GM21529 (cell line): ENCODE data around the gene TRMT11.
"Not testable (repeated sequence)": the region's sequence is repeated elsewhere in the genome, so short reads cannot be mapped to it uniquely, and the experiment has no call there.

Source experiments
- ATAC-seq: cut with Tn5 transposase; IDR thresholded peaks from one replicate; pipeline ENCODE4 v1.9.1; 2021; ENCODE audit not compliant: unreplicated experiment

Gene TRMT11

DNA sequence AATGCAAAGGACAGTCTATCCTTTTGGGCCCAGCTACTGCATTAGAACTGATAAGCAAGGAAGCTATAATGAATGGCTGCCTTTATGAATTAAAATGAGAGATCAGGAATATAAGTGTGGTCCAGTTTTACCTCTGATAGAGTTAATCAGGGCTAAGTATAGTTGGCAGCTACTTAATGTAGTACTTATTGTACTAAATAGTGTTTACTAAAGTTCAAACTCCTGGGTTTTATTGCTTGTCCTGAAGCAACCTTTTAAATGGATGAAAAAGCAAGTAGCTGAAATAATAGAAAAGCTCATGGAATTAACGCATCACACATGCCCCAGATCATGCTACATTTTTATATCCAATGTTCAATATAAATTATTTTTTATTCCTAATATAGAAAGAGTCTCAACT, 5.3 kb downstream of the TRMT11 start:
- ATAC-seq: no peak

DNA sequence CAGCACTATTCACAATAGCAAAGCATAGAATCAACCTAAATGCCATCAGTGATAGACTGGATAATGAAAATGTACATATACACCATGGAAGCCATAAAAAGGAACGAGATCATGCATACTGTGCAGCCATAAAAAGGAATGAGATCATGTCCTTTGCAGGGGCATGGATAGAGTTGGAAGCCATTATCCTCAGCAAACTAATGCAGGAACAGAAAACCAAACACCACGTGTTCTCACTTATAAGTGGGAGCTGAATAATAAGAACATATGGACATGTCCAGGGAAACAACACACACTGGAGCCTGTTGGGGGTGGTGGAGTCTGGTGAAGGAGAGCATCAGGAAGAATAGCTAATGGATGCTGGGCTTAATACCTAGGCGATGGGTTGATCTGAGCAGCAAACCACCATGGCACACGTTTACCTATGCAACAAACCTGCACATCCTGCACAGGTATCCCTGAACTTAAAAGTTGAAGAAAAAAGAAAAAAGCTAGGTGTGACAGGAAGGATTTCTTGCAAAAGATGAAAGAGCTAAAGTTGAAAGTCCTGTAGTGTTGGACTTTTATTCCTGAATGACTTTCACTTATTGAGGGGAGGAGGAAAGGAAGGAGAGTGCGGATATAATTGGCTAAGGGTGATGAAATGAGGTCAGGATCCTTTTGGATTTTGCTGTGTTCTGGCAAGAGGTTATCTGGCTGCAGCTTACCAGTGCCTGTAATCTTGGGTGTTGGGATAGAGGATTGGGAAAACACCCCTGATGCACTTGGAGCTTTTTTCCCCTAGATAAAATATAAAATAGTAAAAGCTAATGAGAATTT, 8.5 kb downstream of the TRMT11 start:
- no peak for ATAC-seq

DNA sequence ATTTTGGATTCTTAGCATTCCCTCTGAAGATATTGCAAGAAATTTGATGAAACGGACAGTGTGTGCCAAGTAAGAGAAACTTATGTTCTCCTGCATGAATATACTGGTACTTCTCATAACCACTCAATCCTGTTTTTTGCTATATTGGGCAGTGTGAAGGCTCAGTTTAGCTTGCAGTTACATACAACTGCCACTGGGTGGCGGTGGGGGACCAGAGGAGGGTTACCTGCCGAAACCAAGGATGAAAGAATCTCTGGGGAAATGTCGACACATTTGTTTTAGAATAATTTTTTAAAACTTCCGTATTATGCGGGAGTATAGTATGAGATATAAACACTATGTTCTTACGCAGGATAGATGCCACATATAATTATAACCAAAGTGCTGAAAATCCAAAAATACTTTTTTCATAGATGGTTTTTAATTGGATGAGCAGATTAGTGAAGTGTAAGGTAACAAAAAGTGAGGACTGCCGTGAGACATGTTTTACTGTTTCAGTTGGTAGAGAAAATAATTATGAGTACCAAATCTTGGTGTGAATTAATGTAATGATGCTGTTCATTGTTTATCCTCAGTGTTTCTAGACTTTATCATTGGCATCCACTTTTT, 9.7 kb downstream of the TRMT11 start:
- peak; percentile 97 for ATAC-seq

DNA sequence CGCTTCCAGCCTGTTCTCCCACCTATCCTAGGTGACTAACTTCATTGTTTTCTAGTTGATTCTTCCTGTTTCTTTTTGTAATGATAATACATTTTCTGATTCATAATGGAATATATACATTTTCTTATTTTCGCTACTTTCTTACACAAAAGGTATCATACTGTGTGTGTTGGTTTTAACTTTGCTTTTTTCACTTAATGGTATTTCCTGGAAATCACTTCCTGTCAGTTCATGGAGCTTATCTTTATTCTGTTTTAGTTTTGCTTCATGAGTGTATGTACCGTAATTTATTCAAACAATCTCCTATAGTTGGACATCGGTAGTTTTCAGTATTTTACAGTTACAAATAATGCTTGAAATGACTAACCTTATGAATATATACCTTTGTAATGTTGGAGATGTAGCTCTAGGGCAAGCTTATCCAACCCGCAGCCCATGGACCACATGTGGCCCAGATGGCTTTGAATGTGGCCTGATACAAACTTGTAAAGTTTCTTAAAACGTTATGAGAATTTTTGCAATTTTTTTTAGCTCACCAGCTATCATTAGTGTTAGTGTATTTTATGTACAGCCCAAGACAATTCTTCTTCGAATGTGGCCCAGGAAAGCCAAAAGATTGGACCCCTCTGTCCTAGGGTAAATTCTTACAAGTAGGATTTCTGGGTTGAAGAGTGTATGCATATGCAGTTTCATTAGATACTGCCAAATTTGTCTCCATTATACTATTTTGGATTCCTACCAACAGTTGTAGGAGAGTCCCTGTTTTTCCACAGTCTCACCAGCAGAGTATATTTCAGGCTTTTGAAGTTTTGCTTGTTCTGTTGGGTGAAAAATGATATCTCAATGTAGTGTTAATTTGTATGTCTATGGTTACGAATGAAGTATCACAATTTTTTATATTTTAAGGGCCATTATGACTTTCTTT, 16.7 kb downstream of the TRMT11 start:
- ATAC-seq: no peak

DNA sequence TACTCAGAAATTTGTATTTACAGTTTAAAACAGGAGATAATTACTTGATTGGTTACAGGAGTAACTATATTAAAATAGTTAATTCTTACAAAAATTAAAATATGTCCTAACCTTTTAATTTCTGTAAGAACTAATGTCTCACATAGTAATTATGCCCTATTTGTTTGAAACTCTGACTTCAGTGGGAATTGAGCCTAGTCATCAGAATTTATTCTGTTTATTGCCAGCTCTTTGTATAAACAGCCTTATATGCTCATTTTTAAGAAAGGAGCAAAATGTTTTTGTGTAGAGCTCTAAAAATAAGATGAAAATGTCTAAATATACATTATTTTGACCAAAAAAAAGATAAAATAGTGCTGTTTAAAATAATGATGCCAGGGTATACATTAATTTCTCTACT, 21.5 kb downstream of the TRMT11 start:
- ATAC-seq: no peak

DNA sequence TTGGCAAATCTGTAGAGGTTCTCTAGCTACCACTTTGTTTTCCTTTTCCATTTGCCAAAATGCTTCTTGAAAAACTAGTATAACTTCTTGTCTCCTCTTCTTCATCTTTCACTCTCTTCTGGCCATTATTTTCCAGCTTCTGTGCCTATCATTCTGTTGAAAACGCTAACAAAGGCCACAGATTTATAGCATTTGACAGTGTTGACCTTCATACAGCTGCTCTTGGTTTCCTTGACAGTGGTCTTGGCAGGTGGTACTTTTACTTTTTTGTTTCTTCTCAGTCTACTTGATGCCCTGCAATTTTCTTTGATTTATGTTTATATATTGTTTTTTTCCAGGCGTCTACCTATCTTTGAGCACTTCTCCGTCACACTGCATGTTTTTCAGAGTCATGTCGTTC, 23.7 kb downstream of the TRMT11 start:
- no peak for ATAC-seq

DNA sequence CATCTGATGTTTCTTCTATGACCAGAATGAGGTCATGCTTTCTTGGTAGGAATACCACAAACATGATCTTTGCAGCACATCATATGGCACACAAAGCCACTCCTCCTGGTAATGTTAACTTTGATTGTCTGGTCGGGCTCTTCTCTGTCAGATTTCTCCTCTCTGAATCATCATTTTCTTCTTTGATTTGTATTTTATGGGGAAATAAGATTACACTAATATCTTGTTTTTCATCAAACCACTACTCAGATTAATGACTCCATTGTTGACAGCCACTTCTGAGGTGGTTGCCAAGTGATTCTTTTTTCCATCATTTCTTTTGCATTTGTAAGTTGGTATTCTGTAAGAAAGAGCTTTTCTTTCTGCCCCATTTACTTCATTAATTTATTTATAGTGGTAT, 29.5 kb downstream of the TRMT11 start:
- ATAC-seq: no peak

DNA sequence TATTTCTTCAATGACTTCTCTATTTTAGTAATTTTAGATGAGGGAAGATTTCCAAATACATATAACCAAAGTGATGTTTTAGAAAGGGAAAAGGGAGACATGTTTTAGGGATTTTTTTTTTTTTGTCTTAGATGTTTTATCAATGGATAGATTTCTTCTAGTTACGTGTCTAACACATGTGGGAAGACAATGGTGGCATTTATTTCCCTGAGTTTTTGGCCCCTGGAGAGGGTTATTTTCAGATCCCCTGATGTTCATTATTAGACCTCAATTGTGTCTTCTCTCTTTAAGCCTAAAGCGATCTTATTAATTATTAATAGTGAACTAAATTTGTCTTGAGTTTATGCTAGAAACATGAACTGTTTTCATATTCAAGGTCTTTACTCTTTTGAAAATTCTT, 30.3 kb downstream of the TRMT11 start:
- no peak for ATAC-seq

DNA sequence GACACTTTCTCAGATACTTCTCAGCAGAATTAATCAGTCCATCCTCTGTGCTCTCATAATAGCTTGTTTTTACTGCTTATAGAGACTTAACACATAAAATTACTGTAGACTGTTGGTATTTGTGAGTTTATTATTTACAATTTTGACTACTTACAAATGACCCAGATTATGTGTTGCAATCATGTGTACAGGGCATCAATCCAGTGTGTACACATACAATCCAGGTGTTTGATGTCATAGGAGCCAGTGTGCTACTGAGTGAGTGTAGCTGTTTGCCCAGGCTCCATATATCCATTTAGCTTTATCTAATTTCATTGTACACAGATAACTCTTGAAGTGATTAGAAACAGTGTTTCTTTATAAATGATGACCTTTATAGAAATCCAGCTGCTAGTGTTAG, 31.3 kb downstream of the TRMT11 start:
- no peak for ATAC-seq

DNA sequence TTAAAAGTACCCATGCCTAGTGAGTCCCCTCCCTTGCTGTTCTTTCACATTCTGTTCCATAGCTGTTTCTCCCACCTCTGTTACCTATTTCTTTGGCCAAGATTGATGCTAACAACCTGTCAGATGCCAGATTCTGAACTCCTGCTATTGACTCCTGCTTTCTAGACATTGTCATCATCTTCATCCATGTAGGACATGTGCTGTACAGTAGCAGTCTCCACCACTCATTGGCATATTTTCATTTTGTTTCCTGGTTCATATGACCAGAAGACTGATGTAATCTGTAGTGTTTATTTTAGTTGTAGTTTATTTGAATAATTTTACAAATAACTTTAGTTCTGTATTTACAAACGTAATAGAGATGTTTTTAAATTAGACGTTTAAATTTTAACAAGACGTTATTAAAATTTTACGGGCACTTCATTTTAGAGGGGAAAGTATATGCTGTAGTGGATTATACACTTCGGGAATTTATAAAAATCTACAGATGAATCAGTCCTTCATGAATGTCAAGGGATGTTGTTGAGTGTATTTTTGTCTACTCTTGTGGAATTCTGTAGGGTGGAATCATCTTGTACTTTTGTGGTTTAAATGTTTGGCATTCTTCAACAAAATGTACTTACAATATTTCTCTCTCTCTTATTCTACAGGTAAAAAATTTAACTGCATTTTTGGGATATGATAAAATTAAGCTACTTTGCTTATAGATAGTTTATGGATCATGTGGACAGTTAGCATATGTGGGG, 34.1 kb downstream of the TRMT11 start:
- ATAC-seq: no peak

DNA sequence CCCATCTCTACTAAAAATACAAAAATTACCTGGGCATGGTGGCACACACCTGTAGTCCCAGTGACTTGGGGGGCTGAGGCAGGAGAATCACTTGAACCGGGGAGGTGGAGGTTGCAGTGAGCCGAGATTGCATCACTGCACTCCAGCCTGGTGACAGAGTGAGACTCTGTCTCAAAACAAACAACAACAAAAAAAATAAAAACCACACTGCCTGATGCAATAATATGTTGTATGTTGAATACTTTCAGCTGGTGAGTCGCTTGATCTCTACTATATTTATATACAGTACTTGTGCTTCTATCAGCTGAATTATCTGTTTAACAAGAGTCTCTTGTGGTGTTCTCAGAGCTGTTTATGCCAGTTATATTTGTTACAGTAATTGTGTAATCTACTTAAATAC, 37.1 kb downstream of the TRMT11 start:
- ATAC-seq: not testable (repeated sequence)

DNA sequence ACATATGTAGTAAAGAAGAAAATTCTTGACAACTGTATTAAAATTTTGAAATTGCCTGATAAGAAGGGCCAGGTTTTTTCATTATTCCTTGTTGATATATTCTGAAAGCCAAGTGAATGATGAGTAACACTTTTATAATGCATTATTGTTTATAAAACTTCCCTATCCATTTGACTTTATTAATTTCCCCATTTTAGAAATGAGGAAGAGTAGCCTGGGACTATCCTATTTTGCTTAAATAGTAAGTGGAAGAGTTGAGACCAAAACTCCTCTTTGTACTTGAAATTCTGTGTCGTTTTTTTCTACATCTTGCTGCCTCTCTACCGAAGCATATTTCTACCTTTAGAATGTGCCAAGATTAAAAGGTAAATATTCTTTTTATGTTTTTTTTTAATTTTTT, 39.7 kb downstream of the TRMT11 start:
- no peak for ATAC-seq

DNA sequence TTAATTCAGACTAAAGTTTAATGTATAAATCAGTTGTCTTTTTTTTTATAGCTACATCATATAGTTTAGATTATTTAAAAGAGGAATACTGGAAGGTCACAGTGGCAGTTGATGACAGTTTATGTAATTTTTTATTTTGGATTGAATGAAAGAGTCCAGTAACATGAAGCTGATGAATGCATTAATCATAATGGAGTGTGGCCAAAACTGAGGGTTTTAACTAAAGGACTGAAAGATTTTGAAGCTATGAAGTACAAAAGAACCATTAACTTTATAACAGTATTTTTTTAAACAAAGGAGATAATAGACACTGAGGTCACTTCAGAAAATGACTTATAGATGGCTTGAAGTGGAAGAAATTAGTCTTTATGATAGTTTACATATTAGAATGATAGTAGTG, 41.3 kb downstream of the TRMT11 start:
- ATAC-seq: no peak

DNA sequence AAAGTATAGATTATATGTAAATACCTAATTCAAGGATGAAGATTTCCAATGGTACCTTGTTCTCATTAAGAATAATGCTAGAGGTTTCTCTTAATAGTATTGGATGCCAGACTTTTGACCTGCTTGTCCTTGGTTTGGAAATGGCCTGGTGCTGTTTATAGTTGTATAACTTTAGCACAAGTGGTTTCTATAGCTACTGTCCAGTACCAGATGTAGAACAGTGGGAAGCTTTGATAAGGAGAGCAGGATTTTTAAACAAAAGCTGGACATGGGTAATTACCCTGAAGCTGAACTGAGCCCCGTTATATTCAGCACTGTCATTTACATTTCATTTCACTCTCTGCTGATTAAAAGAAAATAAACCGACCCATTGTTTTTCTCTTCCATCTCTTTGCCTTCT, 43.7 kb downstream of the TRMT11 start:
- ATAC-seq: no peak

DNA sequence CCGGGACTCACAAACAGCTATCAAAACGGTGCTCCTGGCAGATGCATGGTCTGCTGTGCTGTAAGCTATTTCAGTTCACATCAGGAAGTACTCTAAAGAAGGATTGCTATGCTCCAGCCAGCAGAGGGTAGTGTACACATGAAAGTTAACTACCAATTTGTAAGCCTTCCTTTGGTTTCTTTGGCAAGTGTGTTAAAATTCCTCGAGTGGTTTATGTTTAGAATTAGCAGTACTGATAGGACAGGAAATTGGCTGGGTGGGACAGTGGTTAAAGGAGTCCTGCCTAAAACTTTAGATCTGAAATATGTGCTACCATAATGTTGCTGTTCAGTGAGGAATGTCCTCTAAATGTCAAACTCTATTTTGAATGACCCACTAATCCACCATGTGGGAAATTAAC, 47.4 kb downstream of the TRMT11 start:
- peak; percentile 89 for ATAC-seq

DNA sequence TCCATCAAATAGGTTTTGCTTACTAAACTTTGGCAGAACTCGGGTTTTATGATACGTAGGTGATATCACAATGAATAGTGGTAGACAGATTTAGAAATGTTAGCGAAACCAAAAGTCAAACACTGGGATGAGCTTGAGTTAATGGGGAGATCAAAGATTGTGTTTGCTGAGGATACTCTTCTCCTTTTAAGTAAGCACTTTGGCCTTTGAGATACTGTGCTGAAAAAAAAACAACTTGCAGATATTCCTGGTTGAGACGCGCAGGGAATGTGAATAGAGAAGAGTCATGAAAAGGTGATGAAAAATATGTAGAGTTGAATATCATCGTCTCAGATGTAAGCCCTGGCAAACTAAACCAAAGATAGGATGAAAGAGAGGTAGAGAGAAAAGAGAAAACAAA, 48.3 kb downstream of the TRMT11 start:
- ATAC-seq: no peak

DNA sequence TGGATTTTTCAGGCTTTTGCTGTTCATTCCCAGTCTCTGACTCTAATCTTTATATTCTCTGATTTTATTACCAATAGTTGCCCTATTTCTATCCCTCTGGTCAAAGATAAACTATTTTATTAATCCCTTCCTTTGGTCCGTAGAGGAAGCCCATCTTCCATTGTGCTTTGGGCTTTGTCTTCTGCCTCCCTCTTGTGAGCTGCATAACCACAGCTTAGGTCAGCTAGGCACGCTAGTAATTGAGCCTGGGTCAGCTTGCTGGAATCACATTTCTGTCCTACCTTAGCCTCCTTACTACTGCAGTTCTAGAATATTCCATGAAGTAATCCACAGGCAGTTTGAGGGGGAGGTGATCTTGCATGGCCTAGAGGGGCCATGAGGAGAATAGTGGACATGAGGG, 49.4 kb downstream of the TRMT11 start:
- no peak for ATAC-seq

DNA sequence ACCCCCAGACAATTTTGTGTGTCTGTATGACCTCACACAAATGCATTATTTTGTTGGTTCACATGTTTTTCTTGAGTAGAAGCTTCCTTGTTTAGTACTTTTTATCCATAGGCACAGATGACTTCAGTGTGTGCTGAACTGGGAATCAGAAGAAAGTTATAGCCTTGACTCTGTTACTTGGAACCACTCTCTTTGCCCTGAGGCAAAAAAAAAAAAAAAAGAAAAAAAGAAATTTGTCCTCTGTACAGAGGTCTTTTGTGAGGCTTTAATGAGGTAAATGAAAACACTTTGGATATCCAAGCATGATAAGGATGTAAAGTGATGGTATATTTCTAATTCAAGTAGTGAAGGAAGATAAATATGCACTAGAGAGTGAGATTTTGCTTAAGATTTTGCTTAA, 51.9 kb downstream of the TRMT11 start:
- no peak for ATAC-seq

DNA sequence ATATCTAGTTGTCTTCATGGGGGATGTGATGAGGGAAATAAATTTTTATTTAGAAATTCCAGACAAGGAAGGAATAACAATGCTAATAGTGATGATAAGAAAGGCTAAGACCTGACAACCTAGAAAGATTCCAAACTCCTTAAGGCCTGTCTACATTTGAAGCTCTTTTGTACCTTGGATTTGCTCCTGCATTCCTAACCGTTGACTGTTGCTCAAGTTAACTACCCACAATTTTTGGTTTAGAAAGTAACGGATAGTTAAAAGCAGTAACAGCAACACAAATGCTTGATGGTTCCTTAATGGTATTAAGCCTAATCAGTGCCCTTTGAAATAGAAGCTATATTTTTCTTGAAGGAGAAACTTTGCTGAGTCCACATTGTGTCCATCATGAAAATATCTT, 52.9 kb downstream of the TRMT11 start:
- ATAC-seq: no peak

DNA sequence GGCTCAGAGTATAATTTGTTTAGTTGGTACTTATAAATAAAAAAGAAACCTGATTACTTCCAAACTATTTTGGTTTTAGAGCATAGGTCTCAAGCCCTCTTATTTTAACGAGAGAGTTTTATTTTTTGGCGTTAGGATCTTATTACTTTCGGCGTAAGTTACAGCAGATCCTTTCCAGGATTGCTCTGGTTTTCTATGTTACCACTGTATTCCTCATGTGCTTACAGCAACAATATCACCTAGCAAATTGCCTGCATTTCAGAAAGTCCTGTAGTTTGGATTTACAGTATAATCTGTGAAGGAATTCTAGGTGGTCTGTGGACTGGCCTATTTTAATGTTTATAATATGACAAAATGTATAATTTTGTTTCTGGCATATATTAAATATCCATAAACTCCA, 54.1 kb downstream of the TRMT11 start:
- no peak for ATAC-seq

DNA sequence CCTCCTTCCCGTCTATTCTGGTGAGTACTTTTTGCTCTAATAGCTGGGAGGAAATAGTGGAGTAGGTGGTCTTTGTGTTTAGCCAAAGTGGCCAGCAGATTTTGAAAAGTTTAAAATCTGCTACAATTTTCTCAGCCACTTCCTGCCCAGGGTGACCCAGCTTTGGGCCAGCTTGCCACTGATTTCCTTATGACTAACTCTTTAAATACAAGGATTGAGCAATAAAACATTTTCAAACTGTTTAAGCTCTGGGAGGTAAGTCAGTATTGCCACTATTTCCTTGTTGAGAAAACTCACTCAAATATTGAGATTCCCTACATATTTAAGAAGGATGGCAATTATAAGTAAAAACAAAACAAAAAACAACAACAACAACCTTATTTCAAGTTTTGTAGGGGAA, 54.5 kb downstream of the TRMT11 start:
- no peak for ATAC-seq
